Esophagus squamous epithelium (tissue), 5 donors: ENCODE data around the gene ERICH6. TPM values are rescaled to one million over a fixed set of nuclear protein-coding genes. Genes with fewer than 3 reads are reported as not detected.

Source experiments
- DNase-seq: peaks from one replicate; lab custom pipeline; 2025; lab: John Stamatoyannopoulos, UW
- H3K27ac ChIP-seq, 4 donors: fragments of 200-600 bp; sonication (generic); one replicate each; pipeline ENCODE4 v1.5.1; 2016 to 2019; ENCODE audit warnings: mild to moderate bottlenecking in 1 of 4
- H3K27me3 ChIP-seq, 4 donors: fragments of 200-600 bp; sonication (generic); 1 replicate in 3 of 4; 2 replicates in 1 of 4; pipeline versions ENCODE4 v1.5.1 to v1.6.0; 2017 to 2021; ENCODE audit warnings: antibody characterized with exemption in 1 of 4
- H3K36me3 ChIP-seq, 3 donors: fragments of 200-600 bp; sonication (generic); one replicate each; pipeline ENCODE4 v1.5.1; 2016 to 2019
- H3K4me1 ChIP-seq, 3 donors: fragments of 200-600 bp; sonication (generic); one replicate each; pipeline ENCODE4 v1.5.1; 2017 to 2019
- H3K4me3 ChIP-seq, 4 donors: fragments of 200-600 bp; sonication (generic); 1 replicate in 3 of 4; 2 replicates in 1 of 4; pipeline ENCODE4 v1.5.1; 2016 to 2019; ENCODE audit warnings: mild to moderate bottlenecking in 2 of 4, moderate library complexity in 1 of 4
- H3K9me3 ChIP-seq, 3 donors: fragments of 200-600 bp; sonication (generic); one replicate each; pipeline ENCODE4 v1.5.1; 2016 to 2019
- POLR2A ChIP-seq, 4 donors: fragments of 450-650 bp; IDR thresholded peaks; one replicate each; pipeline ENCODE4 v1.6.1; 2017; ENCODE audit warnings: antibody characterized with exemption in 4 of 4, mild to moderate bottlenecking in 4 of 4, moderate library complexity in 3 of 4
- WGBS, 2 donors: methylation state at CpG; one replicate each; pipeline ENCODE4 v1.1.5; 2018; 5-methylcytosine and 5-hydroxymethylcytosine counted together
- intact Hi-C: fragments of 100-400 bp; cut with DNase I; formaldehyde crosslinking; loops from one replicate; pipeline ENCODE4 v1.15.0; 2022
- total RNA-seq, 4 donors: library from RNA; depleted of rRNA; stranded (reverse); fragments of >200 nt; gene quantifications; one replicate each; pipeline ENCODE4 v1.1.0, GENCODE V29; 2016
- TF ChIP-seq, protein P1 (sequence below), 6 experiments: fragments of 450-650 bp in 4 of 6; fragments of 200-600 bp in 2 of 6; sonication (generic) in 2 of 6; IDR thresholded peaks; one replicate each; pipeline ENCODE4 v1.5.1; 2016 to 2019; ENCODE audit warnings: antibody characterized with exemption in 6 of 6, mild to moderate bottlenecking in 4 of 6, moderate library complexity in 4 of 6
- donor health status: DM: yes; HTN: yes; CAD: no.

Gene ERICH6
- total RNA-seq, 4 donors from 2014 or later: not detected

DNA sequence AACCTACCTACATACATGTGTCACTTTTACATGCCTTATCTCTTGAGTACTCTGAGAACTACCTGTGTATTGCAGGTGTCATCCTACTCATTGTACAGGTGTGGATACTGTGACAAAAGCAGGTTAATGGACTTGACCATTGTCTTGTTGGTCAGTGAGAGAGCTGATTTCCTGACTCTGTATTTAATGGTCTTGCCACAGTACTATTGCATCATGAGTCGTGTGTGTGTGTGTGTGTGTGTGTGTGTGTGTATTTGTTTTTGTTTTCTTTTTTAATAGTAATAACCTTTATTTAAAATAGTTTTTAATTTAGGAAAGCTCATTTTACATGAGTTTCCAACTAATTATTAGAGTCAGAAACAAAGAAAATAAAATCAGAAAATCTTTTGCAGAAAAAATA lies 92.9 kb downstream of the ERICH6 start:
- H3K4me1 ChIP-seq: peaks cover 0 to 63% (median 17%) of the 10 kb centered on the region in 3 donors
- TF ChIP-seq, protein P1, sequence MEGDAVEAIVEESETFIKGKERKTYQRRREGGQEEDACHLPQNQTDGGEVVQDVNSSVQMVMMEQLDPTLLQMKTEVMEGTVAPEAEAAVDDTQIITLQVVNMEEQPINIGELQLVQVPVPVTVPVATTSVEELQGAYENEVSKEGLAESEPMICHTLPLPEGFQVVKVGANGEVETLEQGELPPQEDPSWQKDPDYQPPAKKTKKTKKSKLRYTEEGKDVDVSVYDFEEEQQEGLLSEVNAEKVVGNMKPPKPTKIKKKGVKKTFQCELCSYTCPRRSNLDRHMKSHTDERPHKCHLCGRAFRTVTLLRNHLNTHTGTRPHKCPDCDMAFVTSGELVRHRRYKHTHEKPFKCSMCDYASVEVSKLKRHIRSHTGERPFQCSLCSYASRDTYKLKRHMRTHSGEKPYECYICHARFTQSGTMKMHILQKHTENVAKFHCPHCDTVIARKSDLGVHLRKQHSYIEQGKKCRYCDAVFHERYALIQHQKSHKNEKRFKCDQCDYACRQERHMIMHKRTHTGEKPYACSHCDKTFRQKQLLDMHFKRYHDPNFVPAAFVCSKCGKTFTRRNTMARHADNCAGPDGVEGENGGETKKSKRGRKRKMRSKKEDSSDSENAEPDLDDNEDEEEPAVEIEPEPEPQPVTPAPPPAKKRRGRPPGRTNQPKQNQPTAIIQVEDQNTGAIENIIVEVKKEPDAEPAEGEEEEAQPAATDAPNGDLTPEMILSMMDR (IDR thresholded peaks at IDR 0.05): no peak
- no peak for TF ChIP-seq POLR2A (IDR thresholded peaks at IDR 0.05)
- 55 to 64% methylated on average over 1 of the region's 1 CpG for WGBS, 2 donors

GRCh38 chr3:150609988-150610387 lies 93.7 kb downstream of the ERICH6 start:
- H3K36me3 ChIP-seq: peaks cover 0 to 19% (median 0%) of the 10 kb centered on the region in 3 donors
- TF ChIP-seq, protein P1 (IDR thresholded peaks at IDR 0.05): no peak
- no peak for TF ChIP-seq POLR2A (IDR thresholded peaks at IDR 0.05)
- H3K27ac ChIP-seq: no peak overlapping the region
- no peak overlapping the region for H3K4me3 ChIP-seq
- WGBS, 2 donors: 0% methylated on average over 1 of the region's 1 CpG
- H3K9me3 ChIP-seq: no peaks in the 10 kb centered on the region
- H3K27me3 ChIP-seq: no peaks in the 10 kb centered on the region
- H3K4me1 ChIP-seq: peaks cover 0 to 71% (median 17%) of the 10 kb centered on the region in 3 donors
- intact Hi-C loops: no loop called here
- no peak for DNase-seq

More for the DNA sequence above, 92.9 kb downstream of the ERICH6 start:
- Histone ChIP-seq H3K36me3 (peaks cover 0 to 19% (median 0%) of the 10 kb centered on the region in 3 donors), H3K4me3 (no peak overlapping the region), H3K27me3 (no peaks in the 10 kb centered on the region), H3K9me3 (no peaks in the 10 kb centered on the region), H3K27ac (no peak overlapping the region)
- intact Hi-C loops: no loop called here
- DNase-seq: no peak

Other genes starting within 250 kb of the ERICH6 start
- gene SERP1, start 157.4 kb downstream of the ERICH6 start, total RNA-seq: 100 to 1,000 TPM; 137 to 273 (median 206) TPM
- gene EIF2A, start 157.1 kb downstream of the ERICH6 start, total RNA-seq: 100 to 1,000 TPM in 3 of 4 donors, 10 to 100 TPM in 1; 67.7 to 233 (median 136) TPM
- 100 to 1,000 TPM in 3 of 4 donors, 10 to 100 TPM in 1; 32.0 to 105 (median 102) TPM for gene SELENOT, start 100.6 kb downstream of the ERICH6 start, total RNA-seq
- 10 to 100 TPM; 39.4 to 74.8 (median 51.8) TPM for gene SIAH2, start 59.2 kb upstream of the ERICH6 start, total RNA-seq
- not detected for gene MINDY4B, start 201.5 kb upstream of the ERICH6 start, total RNA-seq